Measurements from ENCODE around the gene SLC35F3.

Gene SLC35F3

DNA sequence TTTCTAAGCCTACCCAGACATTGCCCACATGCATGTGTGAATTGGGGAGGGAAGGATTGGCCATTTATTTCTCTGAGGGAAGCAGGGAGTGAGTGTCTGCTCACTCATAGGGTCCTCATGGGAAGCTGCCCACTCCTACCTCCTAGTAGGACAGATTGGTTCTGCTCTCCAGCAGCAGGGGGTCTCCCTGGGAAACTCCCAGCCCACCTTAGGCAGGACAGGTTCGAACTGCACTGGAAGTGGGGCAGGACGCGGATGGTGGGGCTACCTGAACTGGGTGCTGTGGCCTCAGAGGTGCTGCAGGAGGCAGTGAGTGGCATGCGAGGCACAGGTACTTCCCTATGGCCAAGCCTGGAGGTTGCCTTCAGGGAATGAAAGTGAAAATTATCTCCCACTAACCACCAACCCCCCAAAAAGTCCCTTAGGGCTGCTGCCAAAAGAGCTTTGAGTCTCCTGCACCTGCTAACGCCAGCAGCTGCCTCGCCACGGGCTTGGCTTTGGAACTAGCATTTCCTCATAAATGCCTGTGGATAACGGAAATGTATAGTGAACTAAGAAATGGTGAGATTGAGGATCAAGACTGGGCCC lies 311.7 kb downstream of the SLC35F3 start:
- Histone ChIP-seq H3K27ac (no peak overlapping the region), H3K27me3 (peaks cover 0 to 33% of the 10 kb centered on the region in 2 donors), H3K4me3 (no peak overlapping the region), H3K36me3 (no peaks in the 10 kb centered on the region), H3K9me3 (no peaks in the 10 kb centered on the region), H3K4me1 (peaks cover 0 to 21% (median 13%) of the 10 kb centered on the region in 4 donors)
- DNase-seq: no peak
- intact Hi-C loops (cut with DNase I; ENCODE audit: low total_unique reads): no loop called here
- no peak for TF ChIP-seq CTCF (IDR thresholded peaks at IDR 0.05)

DNA sequence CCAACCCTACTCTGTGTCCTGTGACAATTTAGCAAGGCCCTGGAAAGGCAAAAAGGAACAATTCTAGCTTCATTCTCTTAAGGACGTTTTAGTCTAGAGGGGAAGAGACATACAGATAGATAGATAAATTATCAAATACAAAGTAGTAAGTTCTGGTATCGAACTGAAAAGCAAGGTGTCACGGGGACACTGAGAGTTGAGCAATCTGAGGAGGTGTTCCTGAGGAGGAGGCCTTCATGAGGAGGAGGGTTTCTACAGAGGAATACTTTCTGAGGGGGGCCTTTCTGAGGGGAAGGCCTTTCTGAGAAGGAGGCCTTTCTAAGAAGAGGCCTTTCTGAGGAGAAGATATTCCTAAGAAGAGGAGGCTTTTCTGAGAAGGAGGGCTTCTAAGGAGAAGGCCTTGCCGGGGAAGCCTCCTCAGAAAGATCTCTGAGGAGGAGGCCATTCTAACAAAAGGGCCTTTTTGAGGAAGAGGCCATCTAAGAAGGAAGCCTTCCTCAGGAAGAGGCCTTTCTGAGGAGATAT lies 312.9 kb downstream of the SLC35F3 start:
- no peak for TF ChIP-seq CTCF (IDR thresholded peaks at IDR 0.05)
- no peak overlapping the region for H3K27ac ChIP-seq
- DNase-seq: no peak
- no peaks in the 10 kb centered on the region for H3K36me3 ChIP-seq
- H3K9me3 ChIP-seq: no peaks in the 10 kb centered on the region
- intact Hi-C loops (cut with DNase I; ENCODE audit: low total_unique reads): no loop called here
- H3K4me1 ChIP-seq: peaks cover 0 to 21% (median 13%) of the 10 kb centered on the region in 4 donors
- H3K4me3 ChIP-seq: no peak overlapping the region
- H3K27me3 ChIP-seq: peaks cover 0 to 33% of the 10 kb centered on the region in 2 donors

GRCh38 chr1:234218078-234218477 lies 313.6 kb downstream of the SLC35F3 start:
- Histone ChIP-seq H3K27ac (no peak overlapping the region), H3K4me3 (no peak overlapping the region), H3K27me3 (peaks cover 0 to 33% of the 10 kb centered on the region in 2 donors), H3K36me3 (no peaks in the 10 kb centered on the region), H3K9me3 (no peaks in the 10 kb centered on the region), H3K4me1 (peaks cover 0 to 21% (median 13%) of the 10 kb centered on the region in 4 donors)
- intact Hi-C loops (cut with DNase I; ENCODE audit: low total_unique reads): no loop called here
- DNase-seq: no peak
- TF ChIP-seq CTCF (IDR thresholded peaks at IDR 0.05): no peak

DNA sequence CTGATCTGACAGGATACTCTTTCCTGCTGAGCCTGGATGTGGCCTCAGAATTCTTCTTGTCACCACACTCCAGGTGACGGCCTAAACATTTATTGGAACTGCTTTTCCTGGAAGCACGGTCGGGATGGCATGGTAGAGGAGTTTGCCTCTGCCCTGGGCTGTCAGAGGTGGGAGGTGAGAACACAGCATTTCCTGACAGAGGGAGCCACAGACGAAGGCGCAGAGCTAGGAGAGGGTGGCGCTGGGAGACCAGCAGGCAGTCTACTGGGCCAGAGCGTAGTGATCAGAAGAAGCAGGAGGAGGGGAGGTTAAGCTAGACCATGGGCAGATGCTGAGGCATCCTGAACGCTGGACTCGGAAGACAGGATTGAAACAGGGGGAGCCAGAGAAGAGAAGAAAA lies 315.2 kb downstream of the SLC35F3 start:
- H3K27me3 ChIP-seq: peaks cover 0 to 21% of the 10 kb centered on the region in 2 donors
- TF ChIP-seq CTCF (IDR thresholded peaks at IDR 0.05): no peak
- peaks cover 0 to 9% (median 4%) of the 10 kb centered on the region in 4 donors for H3K4me1 ChIP-seq
- H3K9me3 ChIP-seq: no peaks in the 10 kb centered on the region
- no peaks in the 10 kb centered on the region for H3K36me3 ChIP-seq
- intact Hi-C loops (cut with DNase I; ENCODE audit: low total_unique reads): no loop called here
- no peak for DNase-seq
- no peak overlapping the region for H3K27ac ChIP-seq
- H3K4me3 ChIP-seq: no peak overlapping the region

GRCh38 chr1:234221601-234222000 lies 317.1 kb downstream of the SLC35F3 start:
- no peaks in the 10 kb centered on the region for H3K4me1 ChIP-seq
- no peak overlapping the region for H3K4me3 ChIP-seq
- intact Hi-C loops (cut with DNase I; ENCODE audit: low total_unique reads): no loop called here
- no peaks in the 10 kb centered on the region for H3K36me3 ChIP-seq
- DNase-seq: no peak
- peaks cover 0 to 3% of the 10 kb centered on the region in 2 donors for H3K27me3 ChIP-seq
- H3K9me3 ChIP-seq: no peaks in the 10 kb centered on the region
- H3K27ac ChIP-seq: no peak overlapping the region
- TF ChIP-seq CTCF (IDR thresholded peaks at IDR 0.05): no peak
